ENCODE data around the gene PDE11A. TPM values are rescaled to one million over a fixed set of nuclear protein-coding genes. Genes with fewer than 3 reads are reported as not detected.

The PDE11A gene
- total RNA-seq, 2 donors from 2014 or later, result 0.28 to 3.5 TPM

GRCh38 chr2:177914247-177914646, 158.3 kb downstream of the PDE11A start:
- H3K27ac ChIP-seq, result no peak overlapping the region
- ATAC-seq (ENCODE audit: insufficient number of reproducible peaks, low FRiP score, low read depth), result no peak
- no peaks in the 10 kb centered on the region for H3K4me1 ChIP-seq (ENCODE audit: control insufficient read depth in 1 of 2, low read depth in 2 of 2)
- H3K27me3 ChIP-seq (replicated peaks; ENCODE audit: insufficient read depth), result no peaks in the 10 kb centered on the region
- H3K4me3 ChIP-seq, result no peak overlapping the region
- H3K9me3 ChIP-seq, result no peaks in the 10 kb centered on the region
- DNase-seq (ENCODE audit: low spot score), result no peak
- no peaks in the 10 kb centered on the region for H3K36me3 ChIP-seq
- no peak for TF ChIP-seq CTCF (IDR thresholded peaks at IDR 0.05)

GRCh38 chr2:177909962-177910361, 162.6 kb downstream of the PDE11A start:
- H3K4me1 ChIP-seq (ENCODE audit: control insufficient read depth in 1 of 2, low read depth in 2 of 2), result no peaks in the 10 kb centered on the region
- no peak for ATAC-seq (ENCODE audit: insufficient number of reproducible peaks, low FRiP score, low read depth)
- no peak for DNase-seq (ENCODE audit: low spot score)
- no peaks in the 10 kb centered on the region for H3K27me3 ChIP-seq (replicated peaks; ENCODE audit: insufficient read depth)
- H3K9me3 ChIP-seq, result no peaks in the 10 kb centered on the region
- TF ChIP-seq CTCF (IDR thresholded peaks at IDR 0.05), result no peak
- H3K27ac ChIP-seq, result no peak overlapping the region
- no peak overlapping the region for H3K4me3 ChIP-seq
- no peaks in the 10 kb centered on the region for H3K36me3 ChIP-seq

GRCh38 chr2:177908824-177909223, 163.8 kb downstream of the PDE11A start:
- Histone ChIP-seq H3K4me1 (ENCODE audit: control insufficient read depth in 1 of 2, low read depth in 2 of 2) (no peaks in the 10 kb centered on the region), H3K4me3 (no peak overlapping the region), H3K36me3 (no peaks in the 10 kb centered on the region), H3K9me3 (no peaks in the 10 kb centered on the region), H3K27me3 (replicated peaks; ENCODE audit: insufficient read depth) (no peaks in the 10 kb centered on the region), H3K27ac (no peak overlapping the region)
- no peak for DNase-seq (ENCODE audit: low spot score)
- TF ChIP-seq CTCF (IDR thresholded peaks at IDR 0.05), result no peak
- ATAC-seq (ENCODE audit: insufficient number of reproducible peaks, low FRiP score, low read depth), result no peak

- no peak overlapping the region for H3K27ac ChIP-seq
- H3K36me3 ChIP-seq, result no peaks in the 10 kb centered on the region
- no peak for DNase-seq (ENCODE audit: low spot score)
- TF ChIP-seq CTCF (IDR thresholded peaks at IDR 0.05), result no peak
- ATAC-seq (ENCODE audit: insufficient number of reproducible peaks, low FRiP score, low read depth), result no peak
- no peaks in the 10 kb centered on the region for H3K9me3 ChIP-seq
- no peaks in the 10 kb centered on the region for H3K27me3 ChIP-seq (replicated peaks; ENCODE audit: insufficient read depth)
- H3K4me3 ChIP-seq, result no peak overlapping the region
- peaks cover 0 to 2% of the 10 kb centered on the region in 2 donors for H3K4me1 ChIP-seq (ENCODE audit: control insufficient read depth in 1 of 2, low read depth in 2 of 2)
Measured at GRCh38 chr2:177908182-177908581, 164.4 kb downstream of the PDE11A start.

- Histone ChIP-seq H3K9me3 (no peaks in the 10 kb centered on the region), H3K36me3 (no peaks in the 10 kb centered on the region), H3K27ac (no peak overlapping the region), H3K4me3 (no peak overlapping the region), H3K27me3 (replicated peaks; ENCODE audit: insufficient read depth) (no peaks in the 10 kb centered on the region), H3K4me1 (ENCODE audit: control insufficient read depth in 1 of 2, low read depth in 2 of 2) (peaks cover 0 to 6% of the 10 kb centered on the region in 2 donors)
- ATAC-seq (ENCODE audit: insufficient number of reproducible peaks, low FRiP score, low read depth) (no peak), DNase-seq (ENCODE audit: low spot score) (no peak)
- peak; percentile 46 for TF ChIP-seq CTCF (IDR thresholded peaks at IDR 0.05)
Measured at GRCh38 chr2:177906041-177906718, 166.4 kb downstream of the PDE11A start.

All from thoracic aorta (tissue), 2 donors.